SU-DHL-6 (cell line): Measurements from ENCODE around the gene NR2F2.

Experiments
- EZH2phosphoT487 ChIP-seq: fragments of 200-600 bp; sonication (generic), shearing (Covaris generic); conservative IDR thresholded peaks from 2 replicates; pipeline ENCODE4 v1.6.1; 2018; ENCODE audit warnings: mild to moderate bottlenecking, antibody characterized with exemption, low read length, moderate library complexity, mixed read lengths
- TF ChIP-seq, protein P1 (sequence below): fragments of 200-600 bp; sonication (generic); IDR thresholded peaks from one replicate; pipeline ENCODE4 v1.5.1; 2017; ENCODE audit warnings: antibody characterized with exemption, mild to moderate bottlenecking, low read length, moderate library complexity; ENCODE audit not compliant: insufficient read depth, poor library complexity, severe bottlenecking

DNA sequence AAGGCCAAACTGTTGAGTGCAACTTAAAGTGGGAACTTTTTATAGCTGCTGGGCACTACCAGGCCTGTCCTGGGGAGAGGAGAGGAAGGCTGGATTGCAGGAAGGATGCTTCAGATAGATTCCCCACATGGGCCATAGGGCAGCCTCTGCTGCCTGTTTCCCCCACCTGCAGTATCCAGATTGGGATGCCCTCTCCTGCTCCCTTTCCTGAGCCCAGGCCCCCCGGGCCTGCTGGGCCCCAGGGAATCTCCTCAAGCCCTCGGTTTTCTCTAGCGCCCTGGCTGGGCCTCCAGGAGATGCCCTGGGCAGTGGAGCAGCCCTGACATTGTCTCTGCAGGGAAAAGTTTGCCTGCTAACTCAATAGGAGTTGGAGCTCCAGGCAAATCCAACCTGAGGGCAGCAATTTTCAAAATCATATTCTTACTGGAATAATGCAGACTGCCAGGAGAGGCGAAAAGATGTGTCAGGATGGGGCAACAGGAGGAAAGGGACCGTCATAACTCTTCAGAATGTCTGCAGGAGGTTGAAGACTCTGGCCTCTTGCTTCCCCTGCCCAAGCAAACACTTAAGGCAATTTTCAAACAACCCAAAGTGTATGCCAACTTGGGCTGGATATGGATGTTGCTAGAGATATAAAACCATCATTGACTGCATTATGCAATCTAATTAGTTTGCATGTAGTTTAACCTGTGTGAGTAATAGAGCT, 4.4 kb downstream of the NR2F2 start:
- TF ChIP-seq, protein P1, sequence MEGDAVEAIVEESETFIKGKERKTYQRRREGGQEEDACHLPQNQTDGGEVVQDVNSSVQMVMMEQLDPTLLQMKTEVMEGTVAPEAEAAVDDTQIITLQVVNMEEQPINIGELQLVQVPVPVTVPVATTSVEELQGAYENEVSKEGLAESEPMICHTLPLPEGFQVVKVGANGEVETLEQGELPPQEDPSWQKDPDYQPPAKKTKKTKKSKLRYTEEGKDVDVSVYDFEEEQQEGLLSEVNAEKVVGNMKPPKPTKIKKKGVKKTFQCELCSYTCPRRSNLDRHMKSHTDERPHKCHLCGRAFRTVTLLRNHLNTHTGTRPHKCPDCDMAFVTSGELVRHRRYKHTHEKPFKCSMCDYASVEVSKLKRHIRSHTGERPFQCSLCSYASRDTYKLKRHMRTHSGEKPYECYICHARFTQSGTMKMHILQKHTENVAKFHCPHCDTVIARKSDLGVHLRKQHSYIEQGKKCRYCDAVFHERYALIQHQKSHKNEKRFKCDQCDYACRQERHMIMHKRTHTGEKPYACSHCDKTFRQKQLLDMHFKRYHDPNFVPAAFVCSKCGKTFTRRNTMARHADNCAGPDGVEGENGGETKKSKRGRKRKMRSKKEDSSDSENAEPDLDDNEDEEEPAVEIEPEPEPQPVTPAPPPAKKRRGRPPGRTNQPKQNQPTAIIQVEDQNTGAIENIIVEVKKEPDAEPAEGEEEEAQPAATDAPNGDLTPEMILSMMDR: no peak
- no peak for TF ChIP-seq EZH2phosphoT487
